Smooth muscle cell (in vitro differentiated cells): ENCODE measurements around the gene ENDOV. TPM values are rescaled to one million over a fixed set of nuclear protein-coding genes. Genes with fewer than 3 reads are reported as not detected.

ENCODE experiments used
- DNase-seq: peaks from one replicate; lab custom pipeline; 2025; ENCODE audit not compliant: unreplicated experiment; lab: John Stamatoyannopoulos, UW
- H2AFZ ChIP-seq: fragments of 200-600 bp; sonication (generic); 2 replicates; pipeline ENCODE4 v1.6.0; 2016; ENCODE audit warnings: antibody characterized with exemption, low read depth, mild to moderate bottlenecking
- H3F3A ChIP-seq: fragments of 200-600 bp; sonication (generic); 2 replicates; pipeline ENCODE4 v1.6.0; 2017; ENCODE audit warnings: antibody characterized with exemption, low read depth
- H3K27ac ChIP-seq: fragments of 200-600 bp; sonication (generic); 2 replicates; pipeline ENCODE4 v1.5.1; 2016; ENCODE audit warnings: low read depth, mild to moderate bottlenecking
- H3K27me3 ChIP-seq: fragments of 200-600 bp; sonication (generic); 2 replicates; pipeline ENCODE4 v1.6.1; 2016; ENCODE audit warnings: low read depth, mild to moderate bottlenecking
- H3K36me3 ChIP-seq: fragments of 200-600 bp; sonication (generic); 2 replicates; pipeline ENCODE4 v1.5.1; 2016; ENCODE audit warnings: low read depth
- H3K4me1 ChIP-seq: fragments of 200-600 bp; sonication (generic); 2 replicates; pipeline ENCODE4 v1.5.1; 2016; ENCODE audit warnings: low read depth
- H3K4me2 ChIP-seq: fragments of 200-600 bp; sonication (generic); 2 replicates; pipeline ENCODE4 v1.6.0; 2016; ENCODE audit warnings: mild to moderate bottlenecking
- H3K4me3 ChIP-seq: fragments of 200-600 bp; sonication (generic); 2 replicates; pipeline ENCODE4 v1.5.1; 2016; ENCODE audit warnings: mild to moderate bottlenecking
- H3K79me2 ChIP-seq: fragments of 200-600 bp; sonication (generic); 2 replicates; pipeline ENCODE4 v1.6.0; 2016; ENCODE audit warnings: low read depth, mild to moderate bottlenecking
- H3K9ac ChIP-seq: fragments of 200-600 bp; sonication (generic); 2 replicates; pipeline ENCODE4 v1.6.0; 2016; ENCODE audit warnings: low read depth
- H3K9me3 ChIP-seq: fragments of 200-600 bp; sonication (generic); replicated peaks from 2 replicates; pipeline ENCODE4 v1.5.1; 2016; ENCODE audit warnings: low read depth
- H4K20me1 ChIP-seq: fragments of 200-600 bp; sonication (generic); 2 replicates; pipeline ENCODE4 v1.6.0; 2016; ENCODE audit warnings: low read depth
- whole genome bisulfite sequencing: methylation state at CpG from one replicate; pipeline ENCODE4 v1.1.7; 2016; ENCODE audit warnings: low lambda C conversion rate; 5-methylcytosine and 5-hydroxymethylcytosine counted together
- polyA plus RNA-seq: library from polyadenylated mRNA; unstranded; fragments of >200 nt; fragmentation: Nextera tagmentation; extraction: Ambion mirVana; gene quantifications from 2 replicates; pipeline ENCODE4 v1.2.1, GENCODE V29; 2016
- total RNA-seq: library from RNA; depleted of rRNA; stranded (reverse); fragments of >200 nt; gene quantifications from 2 replicates; pipeline ENCODE4 v1.2.3, GENCODE V29; 2014
- TF ChIP-seq, protein P1 (sequence below): fragments of 200-600 bp; sonication (generic); IDR thresholded peaks from 2 replicates; pipeline ENCODE4 v1.5.1; 2017; ENCODE audit warnings: borderline replicate concordance, mild to moderate bottlenecking, antibody characterized with exemption; ENCODE audit not compliant: insufficient read depth, poor library complexity, severe bottlenecking

ENDOV gene
- total and polyA plus RNA-seq, 2 experiments from 2014 or later = 31.6 to 59.7 TPM

DNA sequence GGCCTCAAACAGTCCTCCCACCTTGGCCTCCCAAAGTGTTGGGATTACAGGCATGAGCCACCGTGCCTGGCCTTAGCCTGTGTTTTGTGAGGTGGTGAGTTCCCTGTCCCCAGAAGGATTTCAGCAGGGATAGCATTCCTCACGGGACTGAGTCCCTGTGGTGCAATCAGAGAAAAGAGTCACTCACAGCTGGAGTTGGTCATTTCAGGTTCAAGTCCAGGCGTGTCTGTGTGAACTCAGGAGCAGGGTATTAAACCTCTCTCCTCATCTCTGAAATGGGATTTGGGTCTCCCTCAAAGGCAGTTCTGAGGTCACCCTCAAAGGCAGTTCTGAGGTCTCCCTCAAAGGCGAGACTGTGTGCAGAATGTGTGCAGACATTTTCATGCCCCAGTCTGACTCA lies 32.8 kb downstream of the ENDOV start:
- H3K9me3 ChIP-seq = no peaks in the 10 kb centered on the region
- no peak overlapping the region for H2AFZ ChIP-seq
- no peak overlapping the region for H3K4me2 ChIP-seq
- H3K36me3 ChIP-seq = no peaks in the 10 kb centered on the region
- H4K20me1 ChIP-seq = peaks cover 19% of the 10 kb centered on the region
- TF ChIP-seq, protein P1, sequence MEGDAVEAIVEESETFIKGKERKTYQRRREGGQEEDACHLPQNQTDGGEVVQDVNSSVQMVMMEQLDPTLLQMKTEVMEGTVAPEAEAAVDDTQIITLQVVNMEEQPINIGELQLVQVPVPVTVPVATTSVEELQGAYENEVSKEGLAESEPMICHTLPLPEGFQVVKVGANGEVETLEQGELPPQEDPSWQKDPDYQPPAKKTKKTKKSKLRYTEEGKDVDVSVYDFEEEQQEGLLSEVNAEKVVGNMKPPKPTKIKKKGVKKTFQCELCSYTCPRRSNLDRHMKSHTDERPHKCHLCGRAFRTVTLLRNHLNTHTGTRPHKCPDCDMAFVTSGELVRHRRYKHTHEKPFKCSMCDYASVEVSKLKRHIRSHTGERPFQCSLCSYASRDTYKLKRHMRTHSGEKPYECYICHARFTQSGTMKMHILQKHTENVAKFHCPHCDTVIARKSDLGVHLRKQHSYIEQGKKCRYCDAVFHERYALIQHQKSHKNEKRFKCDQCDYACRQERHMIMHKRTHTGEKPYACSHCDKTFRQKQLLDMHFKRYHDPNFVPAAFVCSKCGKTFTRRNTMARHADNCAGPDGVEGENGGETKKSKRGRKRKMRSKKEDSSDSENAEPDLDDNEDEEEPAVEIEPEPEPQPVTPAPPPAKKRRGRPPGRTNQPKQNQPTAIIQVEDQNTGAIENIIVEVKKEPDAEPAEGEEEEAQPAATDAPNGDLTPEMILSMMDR = no peak
- no peak overlapping the region for H3K27ac ChIP-seq
- no peaks in the 10 kb centered on the region for H3K4me1 ChIP-seq
- no peaks in the 10 kb centered on the region for H3K79me2 ChIP-seq
- H3F3A ChIP-seq = no peaks in the 10 kb centered on the region
- H3K4me3 ChIP-seq = no peak overlapping the region
- H3K9ac ChIP-seq = no peak overlapping the region
- 79% methylated on average over 4 of the region's 4 CpGs for WGBS
- DNase-seq = no peak
- H3K27me3 ChIP-seq = peaks cover 11% of the 10 kb centered on the region

DNA sequence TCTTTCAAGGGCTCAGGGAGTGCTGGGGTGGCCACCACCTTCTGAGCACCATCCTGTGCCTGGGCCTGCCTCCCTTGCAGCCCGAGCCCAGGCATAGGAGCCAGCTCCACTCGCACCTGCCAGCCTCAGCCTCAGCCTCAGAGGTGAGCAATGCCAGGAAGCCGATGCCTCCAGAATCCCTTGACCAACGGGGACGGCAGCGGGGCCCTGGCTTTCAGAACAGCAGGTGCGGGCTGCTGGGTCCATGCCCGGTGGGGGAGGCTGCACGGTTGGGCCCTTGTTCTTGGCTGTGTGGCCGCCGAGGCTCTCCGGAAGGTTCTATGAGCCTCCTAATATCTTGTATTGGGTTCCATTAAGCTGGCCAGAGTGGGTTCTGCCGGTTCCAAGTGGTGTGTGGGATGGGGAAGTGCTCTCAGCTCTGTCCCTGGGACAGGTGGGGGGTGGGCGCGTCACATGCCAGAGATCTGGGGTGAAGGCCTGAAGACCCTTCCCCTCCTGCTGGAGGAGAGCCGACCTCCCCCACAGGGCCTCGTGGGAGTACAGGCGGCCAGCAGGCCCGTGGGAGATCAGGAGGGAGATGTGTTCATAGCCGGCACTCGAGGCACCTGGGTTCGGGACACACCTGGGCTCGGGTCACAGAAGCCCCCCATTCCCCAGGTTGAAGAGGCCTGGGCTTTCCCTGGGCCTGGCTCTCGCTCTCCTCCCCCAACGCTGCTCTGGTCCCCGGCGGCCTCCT lies 34.4 kb downstream of the ENDOV start:
- Histone ChIP-seq H3K9ac (no peak overlapping the region), H3K4me3 (no peak overlapping the region), H2AFZ (no peak overlapping the region), H3K4me2 (no peak overlapping the region), H3K36me3 (no peaks in the 10 kb centered on the region), H3K9me3 (no peaks in the 10 kb centered on the region), H3F3A (no peaks in the 10 kb centered on the region), H3K4me1 (peaks cover 4% of the 10 kb centered on the region), H3K79me2 (no peaks in the 10 kb centered on the region), H4K20me1 (peaks cover 10% of the 10 kb centered on the region), H3K27ac (no peak overlapping the region), H3K27me3 (no peaks in the 10 kb centered on the region)
- TF ChIP-seq, protein P1 = no peak
- 85% methylated on average over 23 of the region's 27 CpGs for WGBS
- DNase-seq = no peak

DNA sequence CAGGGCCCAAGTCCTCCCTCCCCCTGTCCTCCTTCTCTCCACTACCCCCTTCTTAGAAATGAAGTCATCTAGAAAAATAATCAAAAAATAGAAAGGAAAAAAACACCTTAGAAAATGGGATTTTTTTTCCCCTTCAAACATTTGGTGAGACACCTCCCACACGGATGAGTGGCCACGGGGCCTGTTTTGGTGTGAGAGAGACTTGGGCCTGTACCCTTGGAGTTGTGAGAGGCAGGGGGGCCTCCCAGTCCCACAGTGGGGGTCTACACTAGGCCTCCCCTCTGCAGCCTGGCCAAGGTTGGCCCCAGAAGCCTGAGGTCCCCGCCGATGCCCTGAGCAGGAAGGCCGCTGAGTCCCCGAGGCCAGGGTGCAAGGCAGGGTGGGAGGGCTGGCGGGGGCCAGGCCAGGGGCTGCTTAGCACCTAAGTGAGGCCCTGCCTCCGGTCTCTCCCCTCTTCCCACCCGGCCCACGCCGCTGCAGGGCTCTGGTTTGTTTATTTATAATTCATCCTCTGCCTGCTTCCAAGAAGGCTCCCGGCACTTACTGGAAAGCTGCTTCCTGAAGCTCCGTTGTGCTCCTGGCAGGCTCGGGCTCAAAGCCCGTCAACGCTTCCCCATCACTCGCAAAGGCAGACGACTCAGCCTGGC lies 35.1 kb downstream of the ENDOV start:
- Histone ChIP-seq H3K79me2 (no peaks in the 10 kb centered on the region), H3K9ac (no peak overlapping the region), H3F3A (no peaks in the 10 kb centered on the region), H3K4me1 (peaks cover 4% of the 10 kb centered on the region), H3K27ac (peak overlapping the region; percentile 24), H3K9me3 (no peaks in the 10 kb centered on the region), H3K4me3 (no peak overlapping the region), H4K20me1 (peaks cover 10% of the 10 kb centered on the region), H3K4me2 (peak overlapping the region; percentile 50), H2AFZ (no peak overlapping the region), H3K27me3 (no peaks in the 10 kb centered on the region), H3K36me3 (no peaks in the 10 kb centered on the region)
- 55% methylated on average over 18 of the region's 18 CpGs for WGBS
- no peak for DNase-seq
- TF ChIP-seq, protein P1 = no peak
